ENCODE data around the gene TMEM37.
"Not testable (repeated sequence)": the region's sequence is repeated elsewhere in the genome, so short reads cannot be mapped to it uniquely, and the experiment has no call there.

The TMEM37 gene

GRCh38 chr2:119431155-119431975 is at the start of gene TMEM37:
TSS of gene TMEM37 (plus strand) at chr2:119431854. CDS start at chr2:119431904, 50 bp downstream.
- DNase-seq, result peak; percentile 72

- peak; percentile 46 for DNase-seq
Measured at GRCh38 chr2:119383410-119384140, 48.1 kb upstream of the TMEM37 start.

- DNase-seq, result no peak
Measured at GRCh38 chr2:119384971-119385370, 46.7 kb upstream of the TMEM37 start.

- DNase-seq, result no peak
Measured at GRCh38 chr2:119385466-119385865, 46.2 kb upstream of the TMEM37 start.

- DNase-seq, result no peak
Measured at GRCh38 chr2:119387381-119388129, 44.1 kb upstream of the TMEM37 start.

- DNase-seq, result no peak
Measured at GRCh38 chr2:119389615-119390306, 41.9 kb upstream of the TMEM37 start.

GRCh38 chr2:119393971-119394748 is 37.5 kb upstream of the TMEM37 start:
- DNase-seq, result no peak

- no peak for DNase-seq
Measured at GRCh38 chr2:119397196-119397595, 34.5 kb upstream of the TMEM37 start.

GRCh38 chr2:119402106-119402505 is 29.5 kb upstream of the TMEM37 start:
- DNase-seq, result no peak

- no peak for DNase-seq
Measured at GRCh38 chr2:119402645-119403560, 28.8 kb upstream of the TMEM37 start.

- DNase-seq, result not testable (repeated sequence)
Measured at GRCh38 chr2:119403618-119404017, 28.0 kb upstream of the TMEM37 start.

- no peak for DNase-seq
Measured at GRCh38 chr2:119405151-119405550, 26.5 kb upstream of the TMEM37 start.

GRCh38 chr2:119407430-119408220 is 24.0 kb upstream of the TMEM37 start:
- DNase-seq, result peak; percentile 62

GRCh38 chr2:119408221-119408619 is 23.4 kb upstream of the TMEM37 start:
- no peak for DNase-seq

GRCh38 chr2:119409506-119409905 is 22.1 kb upstream of the TMEM37 start:
- no peak for DNase-seq

- no peak for DNase-seq
Measured at GRCh38 chr2:119414894-119415293, 16.8 kb upstream of the TMEM37 start.

- no peak for DNase-seq
Measured at GRCh38 chr2:119415630-119416029, 16.0 kb upstream of the TMEM37 start.

GRCh38 chr2:119416299-119416923 is 15.2 kb upstream of the TMEM37 start:
- DNase-seq, result no peak

GRCh38 chr2:119417908-119418307 is 13.7 kb upstream of the TMEM37 start:
- DNase-seq, result no peak

Measured in NCI-H1105 treated with DMSO at 0.1 percent for 48 hours (cell line).